Uterus (tissue), 4 donors: ENCODE measurements around the gene MSI2. TPM values are rescaled to one million over a fixed set of nuclear protein-coding genes. Genes with fewer than 3 reads are reported as not detected.

ENCODE experiments used
- DNase-seq, 2 donors: peaks; one replicate each; pipeline ENCODE4 v3.0.0-alpha.2; 2019 to 2020
- H3K27ac ChIP-seq, 2 donors: fragments of 200-600 bp; sonication (generic); 1 replicate in 1 of 2; 2 replicates in 1 of 2; pipeline ENCODE4 v1.5.1; 2016 to 2018
- H3K27me3 ChIP-seq, 2 donors: fragments of 200-600 bp; sonication (generic); one replicate each; pipeline ENCODE4 v1.5.1; 2018 to 2019; ENCODE audit warnings: control low read depth in 1 of 2
- H3K36me3 ChIP-seq, 2 donors: fragments of 200-600 bp; sonication (generic); one replicate each; pipeline ENCODE4 v1.5.1; 2019; ENCODE audit warnings: control low read depth in 1 of 2
- H3K4me1 ChIP-seq, 2 donors: fragments of 200-600 bp; sonication (generic); one replicate each; pipeline ENCODE4 v1.5.1; 2018 to 2019; ENCODE audit warnings: control low read depth in 1 of 2
- H3K4me3 ChIP-seq, 2 donors: fragments of 200-600 bp; sonication (generic); 1 replicate in 1 of 2; 2 replicates in 1 of 2; pipeline ENCODE4 v1.5.1; 2018 to 2019; ENCODE audit warnings: mild to moderate bottlenecking in 1 of 2
- H3K9me3 ChIP-seq, 2 donors: fragments of 200-600 bp; sonication (generic); one replicate each; pipeline ENCODE4 v1.5.1; 2019; ENCODE audit warnings: control low read depth in 1 of 2
- POLR2A ChIP-seq, 2 donors: fragments of 450-650 bp; IDR thresholded peaks; one replicate each; pipeline ENCODE4 v1.6.1; 2016; ENCODE audit warnings: antibody characterized with exemption in 2 of 2, mild to moderate bottlenecking in 1 of 2, moderate library complexity in 1 of 2
- intact Hi-C: fragments of 100-400 bp; cut with DNase I; formaldehyde crosslinking; loops from one replicate; pipeline ENCODE4 v1.15.1; 2023; ENCODE audit warnings: low total_unique reads
- total RNA-seq, 4 donors: library from RNA; depleted of rRNA in 3 of 4; stranded (reverse); fragments of >200 nt in 3 of 4; gene quantifications; one replicate each; pipeline versions ENCODE4 v1.1.0 to v1.2.4, GENCODE V29; 2014 to 2023
- TF ChIP-seq, protein P1 (sequence below), 4 experiments: fragments of 200-600 bp in 2 of 4; fragments of 450-650 bp in 2 of 4; sonication (generic) in 2 of 4; IDR thresholded peaks; one replicate each; pipeline ENCODE4 v1.5.1; 2016 to 2019; ENCODE audit warnings: antibody characterized with exemption in 4 of 4, mild to moderate bottlenecking in 2 of 4, moderate library complexity in 1 of 4
- donor health status: DM: yes; HTN: yes; CAD: no.

MSI2 gene
- total RNA-seq, 4 donors from 2014 or later, result 13.2 to 60.8 (median 44.5) TPM

GRCh38 chr17:57607553-57608120, 351.3 kb downstream of the MSI2 start:
- TF ChIP-seq, protein P1, sequence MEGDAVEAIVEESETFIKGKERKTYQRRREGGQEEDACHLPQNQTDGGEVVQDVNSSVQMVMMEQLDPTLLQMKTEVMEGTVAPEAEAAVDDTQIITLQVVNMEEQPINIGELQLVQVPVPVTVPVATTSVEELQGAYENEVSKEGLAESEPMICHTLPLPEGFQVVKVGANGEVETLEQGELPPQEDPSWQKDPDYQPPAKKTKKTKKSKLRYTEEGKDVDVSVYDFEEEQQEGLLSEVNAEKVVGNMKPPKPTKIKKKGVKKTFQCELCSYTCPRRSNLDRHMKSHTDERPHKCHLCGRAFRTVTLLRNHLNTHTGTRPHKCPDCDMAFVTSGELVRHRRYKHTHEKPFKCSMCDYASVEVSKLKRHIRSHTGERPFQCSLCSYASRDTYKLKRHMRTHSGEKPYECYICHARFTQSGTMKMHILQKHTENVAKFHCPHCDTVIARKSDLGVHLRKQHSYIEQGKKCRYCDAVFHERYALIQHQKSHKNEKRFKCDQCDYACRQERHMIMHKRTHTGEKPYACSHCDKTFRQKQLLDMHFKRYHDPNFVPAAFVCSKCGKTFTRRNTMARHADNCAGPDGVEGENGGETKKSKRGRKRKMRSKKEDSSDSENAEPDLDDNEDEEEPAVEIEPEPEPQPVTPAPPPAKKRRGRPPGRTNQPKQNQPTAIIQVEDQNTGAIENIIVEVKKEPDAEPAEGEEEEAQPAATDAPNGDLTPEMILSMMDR (IDR thresholded peaks at IDR 0.05), result no peak
- TF ChIP-seq POLR2A (IDR thresholded peaks at IDR 0.05), result no peak
- intact Hi-C loops, result no loop called here
- no peak overlapping the region for H3K27ac ChIP-seq
- H3K4me1 ChIP-seq, result peaks cover 0 to 4% of the 10 kb centered on the region in 2 donors
- no peaks in the 10 kb centered on the region for H3K36me3 ChIP-seq
- no peaks in the 10 kb centered on the region for H3K9me3 ChIP-seq
- DNase-seq, result no peak
- H3K4me3 ChIP-seq, result no peak overlapping the region
- no peaks in the 10 kb centered on the region for H3K27me3 ChIP-seq

DNA sequence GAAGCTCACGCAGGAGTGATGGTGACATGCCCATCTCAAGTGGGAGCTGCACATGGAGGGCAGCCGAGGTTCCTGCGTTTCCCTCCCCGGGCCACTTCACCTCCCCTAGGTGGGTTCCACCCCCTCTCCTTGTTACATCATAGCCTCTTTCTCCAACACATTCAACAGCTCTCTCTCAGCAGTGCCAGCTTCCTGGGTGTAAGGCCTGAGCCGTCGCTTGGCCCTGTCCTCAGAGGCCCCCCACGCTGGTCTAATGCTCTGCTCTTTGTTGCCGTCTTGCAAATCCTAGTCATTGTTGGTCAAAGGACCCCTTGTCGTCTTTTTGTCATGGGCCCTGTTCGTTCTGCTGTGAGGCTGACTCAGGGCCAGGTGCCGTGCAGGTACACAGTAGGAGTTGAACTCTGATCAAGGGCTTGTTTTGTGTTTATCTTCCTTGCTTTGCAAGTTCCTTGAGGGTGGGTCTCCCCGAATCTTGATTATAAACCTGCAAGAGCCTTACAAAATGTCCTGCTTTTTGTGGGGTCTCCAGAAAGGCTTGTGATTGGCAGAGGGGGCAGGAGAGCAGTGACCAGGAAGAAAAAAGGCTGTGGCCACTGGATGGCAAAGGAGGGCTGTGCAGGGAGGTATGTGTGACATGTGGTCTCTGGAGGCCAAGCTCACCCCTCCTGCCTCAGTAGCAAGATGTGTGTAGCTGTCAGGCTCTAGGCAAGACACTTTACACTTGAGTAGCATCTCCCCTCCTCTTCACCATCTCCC, 352.2 kb downstream of the MSI2 start:
- no peak overlapping the region for H3K27ac ChIP-seq

DNA sequence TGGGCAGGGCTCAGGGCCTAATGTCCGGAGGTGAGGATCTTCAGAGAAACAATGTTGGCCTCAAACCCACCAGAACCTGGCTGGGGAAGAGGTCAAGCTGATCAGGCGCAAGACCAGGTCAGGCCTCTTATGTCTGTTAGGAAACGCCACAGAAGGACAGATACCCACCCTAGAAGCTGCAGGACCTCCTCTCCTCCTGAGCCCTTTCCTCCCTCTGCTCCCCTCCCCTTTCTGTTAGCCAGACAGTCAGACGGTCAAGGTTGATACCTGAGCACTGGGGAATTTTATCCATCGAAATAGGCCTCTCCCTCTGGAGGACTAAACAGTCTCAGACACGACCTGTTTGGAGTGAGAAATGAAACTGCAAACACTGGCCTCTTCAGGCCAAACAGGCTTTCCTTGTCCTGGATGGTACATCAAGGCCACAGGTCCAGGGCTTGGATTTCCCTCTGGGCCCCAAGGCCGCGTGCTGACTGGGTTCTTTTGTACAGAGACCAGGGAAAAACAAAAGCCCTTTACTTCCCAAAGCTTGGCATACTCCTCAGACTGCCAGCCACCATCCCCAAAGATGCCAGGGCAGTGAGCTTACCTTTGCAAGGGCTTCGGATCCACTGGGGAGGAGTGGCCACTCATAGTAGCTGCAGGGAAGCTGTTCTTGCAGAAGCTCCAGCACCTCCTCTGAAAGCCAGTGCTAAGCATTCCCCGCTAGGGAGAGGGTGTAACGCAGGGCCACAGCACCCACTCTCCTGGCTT, 353.0 kb downstream of the MSI2 start:
- Histone ChIP-seq H3K27ac (no peak overlapping the region), H3K4me3 (no peak overlapping the region), H3K36me3 (no peaks in the 10 kb centered on the region), H3K4me1 (peaks cover 0 to 4% of the 10 kb centered on the region in 2 donors), H3K9me3 (no peaks in the 10 kb centered on the region), H3K27me3 (no peaks in the 10 kb centered on the region)
- no peak for TF ChIP-seq POLR2A (IDR thresholded peaks at IDR 0.05)
- TF ChIP-seq, protein P1 (IDR thresholded peaks at IDR 0.05), result no peak
- intact Hi-C loops, result no loop called here
- no peak for DNase-seq

More for the DNA sequence above, 352.2 kb downstream of the MSI2 start:
- intact Hi-C loops, result no loop called here
- TF ChIP-seq POLR2A (IDR thresholded peaks at IDR 0.05), result no peak
- TF ChIP-seq, protein P1 (IDR thresholded peaks at IDR 0.05), result no peak
- Histone ChIP-seq H3K9me3 (no peaks in the 10 kb centered on the region), H3K36me3 (no peaks in the 10 kb centered on the region), H3K27me3 (no peaks in the 10 kb centered on the region), H3K4me1 (peaks cover 0 to 4% of the 10 kb centered on the region in 2 donors), H3K4me3 (no peak overlapping the region)
- no peak for DNase-seq

GRCh38 chr17:57609878-57610270, 353.6 kb downstream of the MSI2 start:
- H3K27ac ChIP-seq, result no peak overlapping the region
- TF ChIP-seq POLR2A (IDR thresholded peaks at IDR 0.05), result no peak
- TF ChIP-seq, protein P1 (IDR thresholded peaks at IDR 0.05), result no peak
- no peaks in the 10 kb centered on the region for H3K9me3 ChIP-seq
- H3K4me3 ChIP-seq, result no peak overlapping the region
- intact Hi-C loops, result no loop called here
- no peak for DNase-seq
- peaks cover 0 to 3% of the 10 kb centered on the region in 2 donors for H3K4me1 ChIP-seq
- no peaks in the 10 kb centered on the region for H3K27me3 ChIP-seq
- H3K36me3 ChIP-seq, result no peaks in the 10 kb centered on the region
